Effector CD4-positive, alpha-beta T cell (primary cell): Measurements from ENCODE around the gene RBM39.

Source experiments
- DNase-seq: peaks from one replicate; pipeline ENCODE4 v3.0.0-alpha.2; 2020

Gene RBM39

GRCh38 chr20:35665949-35666288, 76.1 kb downstream of the RBM39 start:
- no peak for DNase-seq

DNA sequence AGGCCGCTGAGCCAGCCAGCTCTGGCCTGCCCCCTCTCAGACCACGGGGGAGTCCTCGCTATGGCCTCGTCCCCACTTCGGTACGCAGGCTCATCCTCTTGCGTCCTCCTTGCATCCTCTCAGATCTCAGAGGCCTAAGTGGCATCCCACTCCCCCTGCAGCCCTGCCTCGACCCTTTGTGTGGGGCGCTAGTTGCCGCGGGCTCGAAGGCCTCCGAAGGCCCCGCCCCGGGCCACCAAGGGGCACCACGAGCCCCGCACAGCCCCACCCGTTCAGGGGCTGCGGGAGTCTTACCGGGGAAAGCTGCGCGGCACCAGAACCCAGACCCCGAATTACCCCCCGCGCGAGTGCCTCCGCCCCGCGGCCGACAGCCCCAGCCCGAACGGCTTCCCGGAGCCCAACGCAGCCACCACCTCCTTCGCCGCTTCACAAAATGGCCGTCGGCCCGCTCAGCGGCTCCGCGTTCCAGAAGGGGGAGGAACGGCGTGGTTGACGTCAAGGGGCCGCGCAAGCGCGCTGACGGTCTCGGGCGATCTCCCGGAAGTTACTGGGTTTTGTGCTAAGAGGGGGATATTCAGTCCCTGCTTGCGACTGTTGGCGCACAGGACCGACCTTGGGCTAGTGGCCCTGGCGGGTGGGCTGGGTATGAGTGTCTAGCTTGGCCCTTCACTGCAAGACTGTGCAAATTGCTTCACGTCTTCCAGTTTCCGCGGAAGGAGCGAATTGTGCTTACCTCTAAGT, 77.4 kb downstream of the RBM39 start, which contains the start of the genes CPNE1 and RBM12:
Gene CPNE1, minus strand, starts transcription at position 435 of the 741 bp plus-strand sequence. CDS start 31,977 bp downstream, outside the sequence.
Gene RBM12, minus strand, starts transcription at position 435 of the 741 bp plus-strand sequence. CDS start 9,578 bp downstream, outside the sequence.
- peak; percentile 88 for DNase-seq

GRCh38 chr20:35663516-35664465, 78.3 kb downstream of the RBM39 start:
- peak; percentile 65 for DNase-seq

DNA sequence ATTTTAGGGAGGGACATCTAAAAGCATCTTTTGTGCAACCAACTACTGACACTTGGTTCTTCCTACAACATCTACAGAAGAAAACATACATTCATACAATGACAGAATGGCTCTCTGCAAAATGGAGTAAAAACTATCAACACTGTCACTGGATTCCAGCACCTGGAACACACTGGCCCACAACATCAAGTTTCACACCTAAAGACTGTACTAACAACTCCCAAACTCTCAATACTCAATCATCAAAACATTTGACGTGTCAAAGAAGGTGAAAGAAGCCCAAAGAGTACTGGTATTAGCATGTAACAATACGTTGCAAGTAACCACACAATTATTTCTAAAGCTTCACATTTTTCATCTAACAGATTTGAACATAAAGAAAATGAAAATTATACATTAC, 79.5 kb downstream of the RBM39 start:
- DNase-seq, result no peak

DNA sequence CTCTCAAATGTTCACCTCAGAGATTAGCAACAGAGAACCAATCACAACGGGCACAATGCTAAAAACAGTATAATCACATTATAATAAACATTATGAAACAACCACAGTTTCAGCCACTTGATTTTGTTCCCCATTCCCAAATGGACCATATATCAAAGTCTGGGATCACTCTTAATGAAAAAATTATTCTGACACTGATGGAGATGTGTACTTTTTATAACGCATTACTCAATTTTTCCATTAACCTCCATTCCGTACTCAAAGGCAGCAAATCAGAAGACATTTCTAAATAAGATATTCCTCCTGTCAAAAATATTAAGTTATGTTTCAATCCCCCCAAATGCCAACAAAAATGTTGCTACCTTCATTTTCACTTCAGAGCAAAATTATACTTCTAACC, 80.2 kb downstream of the RBM39 start:
- DNase-seq, result no peak

DNA sequence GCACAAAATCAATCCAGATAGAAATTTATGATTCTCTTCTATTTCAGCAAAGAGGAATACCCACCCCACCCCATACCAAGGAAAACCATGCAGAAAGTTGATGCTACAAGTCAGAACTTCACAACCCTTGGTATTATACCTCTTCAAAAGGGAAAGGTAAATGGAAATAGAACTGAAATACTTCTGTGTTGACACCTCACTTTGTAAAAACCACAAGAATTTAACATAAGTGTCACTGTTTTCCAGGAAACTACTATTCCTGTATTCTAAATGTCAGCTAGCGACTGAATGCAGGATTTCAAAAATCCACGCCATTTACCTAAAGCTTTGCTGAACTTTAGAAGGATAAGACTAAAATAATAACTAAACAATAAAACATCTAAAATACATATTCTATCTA, 81.0 kb downstream of the RBM39 start:
- DNase-seq, result no peak

GRCh38 chr20:35660122-35660937, 81.7 kb downstream of the RBM39 start:
- no peak for DNase-seq

DNA sequence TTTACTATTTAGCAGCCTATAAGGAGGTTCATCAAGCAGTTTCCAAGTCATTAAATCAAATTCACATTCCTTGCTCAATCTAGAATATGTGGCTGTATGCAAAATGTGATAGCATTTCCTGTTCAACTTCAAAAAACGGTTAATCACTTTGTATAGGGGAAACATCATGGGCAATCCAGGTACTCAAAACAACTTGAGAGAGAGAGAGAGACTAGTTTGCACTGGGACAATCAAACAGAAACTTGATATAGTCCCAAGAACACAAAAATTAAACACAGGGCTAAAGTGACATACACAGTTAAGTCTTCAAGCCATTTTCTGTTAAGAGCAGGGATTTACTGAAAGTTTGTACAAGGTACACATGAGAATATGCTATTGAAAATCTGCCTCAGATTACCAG, 84.8 kb downstream of the RBM39 start:
- no peak for DNase-seq

- DNase-seq, result no peak
Measured at GRCh38 chr20:35654415-35654814, 87.6 kb downstream of the RBM39 start.

DNA sequence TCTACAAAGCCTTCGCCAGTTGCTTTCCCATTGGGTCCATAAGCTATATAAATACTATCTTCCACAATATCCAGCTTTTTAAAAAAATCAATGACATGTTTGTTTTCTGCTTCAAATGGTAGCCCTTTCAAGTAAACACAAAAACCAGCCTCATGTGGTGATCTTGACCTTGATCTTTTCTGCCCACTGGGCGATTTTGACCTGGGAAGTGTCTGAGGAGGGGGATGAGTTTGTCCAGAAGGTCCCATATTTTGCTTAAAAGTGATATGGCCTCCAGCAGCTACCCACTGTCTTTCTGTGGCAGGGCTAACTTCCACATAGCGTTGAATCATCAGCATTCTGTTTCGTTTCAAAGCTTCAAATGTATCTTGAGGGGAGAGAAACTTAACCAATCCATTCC, 88.2 kb downstream of the RBM39 start:
- DNase-seq, result no peak
